ENCODE data around the gene LPIN2.
"Not testable (repeated sequence)": the region's sequence is repeated elsewhere in the genome, so short reads cannot be mapped to it uniquely, and the experiment has no call there.

Gene LPIN2

GRCh38 chr18:3005462-3005861 is 7.5 kb downstream of the LPIN2 start:
- no peak for DNase-seq

- DNase-seq: not testable (repeated sequence)
Observed at GRCh38 chr18:3003766-3004165, 9.2 kb downstream of the LPIN2 start.

DNA sequence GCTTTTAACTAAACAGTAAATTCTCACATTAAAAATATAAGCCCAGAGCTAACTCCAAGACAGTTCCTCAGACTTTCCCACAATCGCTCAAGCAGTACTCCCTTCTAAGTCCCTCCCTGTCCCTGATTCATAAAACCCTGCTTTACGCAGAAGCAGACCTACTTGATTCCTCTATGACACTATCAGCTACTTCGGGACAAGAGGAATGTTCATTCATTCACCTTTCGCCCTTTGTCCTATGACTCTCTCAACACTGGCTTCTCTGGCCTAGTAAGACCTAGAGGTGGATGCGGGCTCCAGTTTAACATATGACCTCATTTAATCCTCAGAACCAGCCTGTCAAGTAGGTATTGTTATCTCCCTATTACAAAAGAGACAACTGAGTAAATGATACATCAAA is 10.2 kb downstream of the LPIN2 start:
- DNase-seq: no peak

DNA sequence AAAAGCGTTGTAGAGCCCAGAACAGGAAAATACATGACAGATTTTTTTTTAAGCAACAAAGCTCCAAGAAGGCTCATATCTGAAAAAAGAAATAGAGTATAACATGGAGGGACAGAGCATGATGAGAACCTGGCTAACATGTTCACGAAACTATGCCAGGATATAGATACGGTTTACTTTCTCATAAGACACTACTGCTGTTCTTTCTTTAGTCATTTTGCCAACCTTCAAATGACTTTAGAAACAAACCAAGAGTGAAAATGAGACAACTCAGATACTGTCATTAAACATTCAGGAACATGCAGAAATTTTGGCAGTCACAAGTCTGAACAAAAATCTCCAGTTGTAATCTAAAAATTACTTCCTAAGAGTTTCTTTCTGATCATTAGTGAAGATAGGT is 14.3 kb downstream of the LPIN2 start:
- DNase-seq: no peak

- no peak for DNase-seq
Observed at GRCh38 chr18:2997846-2998564, 14.9 kb downstream of the LPIN2 start.

DNA sequence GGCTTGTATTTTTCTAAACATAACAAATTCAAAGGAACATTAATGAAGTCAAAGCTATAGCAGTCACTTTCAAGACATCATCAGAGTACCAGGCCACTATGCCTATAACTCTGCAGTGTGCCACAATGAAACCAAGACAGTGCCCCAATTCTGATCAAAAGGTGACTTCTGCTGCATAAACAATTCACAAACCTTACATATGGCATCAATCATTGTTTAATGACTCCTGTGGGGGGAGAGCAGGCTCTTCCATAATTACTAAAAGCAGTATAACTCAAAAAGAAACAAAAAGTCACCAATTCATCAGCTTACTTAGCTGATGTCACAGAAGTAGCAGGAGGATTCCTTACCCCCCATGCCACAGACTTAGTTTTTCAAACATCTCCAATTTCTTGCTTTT is 15.5 kb downstream of the LPIN2 start:
- DNase-seq: no peak

GRCh38 chr18:2994603-2995432 is 18.1 kb downstream of the LPIN2 start:
- peak; percentile 61 for DNase-seq

DNA sequence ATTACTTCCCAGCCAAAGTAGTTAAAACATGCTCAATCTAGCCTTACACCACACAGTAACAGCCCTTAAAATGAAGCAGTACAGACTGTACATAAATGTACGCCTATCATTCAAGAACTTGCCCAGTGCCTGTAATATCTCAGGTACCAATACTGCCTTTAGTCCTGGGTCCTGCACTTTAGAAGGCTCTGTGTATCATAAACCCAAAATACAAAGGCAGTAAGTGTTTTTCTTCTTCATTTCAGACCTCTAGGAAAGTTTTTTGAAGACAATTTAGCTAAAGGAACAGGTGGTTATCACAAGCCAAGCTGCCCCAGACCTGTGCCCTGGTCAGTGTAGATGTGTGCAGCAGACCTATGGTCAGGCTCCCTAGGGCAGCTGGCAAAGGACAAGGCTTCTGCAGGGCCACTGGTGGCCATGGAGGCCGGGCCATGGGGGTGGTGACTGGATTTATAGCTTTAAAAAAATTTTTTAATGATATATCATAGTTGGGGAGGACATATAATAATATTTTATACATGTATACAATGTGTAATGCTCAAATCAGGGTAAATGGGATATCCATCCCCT is 18.8 kb downstream of the LPIN2 start:
- no peak for DNase-seq

DNA sequence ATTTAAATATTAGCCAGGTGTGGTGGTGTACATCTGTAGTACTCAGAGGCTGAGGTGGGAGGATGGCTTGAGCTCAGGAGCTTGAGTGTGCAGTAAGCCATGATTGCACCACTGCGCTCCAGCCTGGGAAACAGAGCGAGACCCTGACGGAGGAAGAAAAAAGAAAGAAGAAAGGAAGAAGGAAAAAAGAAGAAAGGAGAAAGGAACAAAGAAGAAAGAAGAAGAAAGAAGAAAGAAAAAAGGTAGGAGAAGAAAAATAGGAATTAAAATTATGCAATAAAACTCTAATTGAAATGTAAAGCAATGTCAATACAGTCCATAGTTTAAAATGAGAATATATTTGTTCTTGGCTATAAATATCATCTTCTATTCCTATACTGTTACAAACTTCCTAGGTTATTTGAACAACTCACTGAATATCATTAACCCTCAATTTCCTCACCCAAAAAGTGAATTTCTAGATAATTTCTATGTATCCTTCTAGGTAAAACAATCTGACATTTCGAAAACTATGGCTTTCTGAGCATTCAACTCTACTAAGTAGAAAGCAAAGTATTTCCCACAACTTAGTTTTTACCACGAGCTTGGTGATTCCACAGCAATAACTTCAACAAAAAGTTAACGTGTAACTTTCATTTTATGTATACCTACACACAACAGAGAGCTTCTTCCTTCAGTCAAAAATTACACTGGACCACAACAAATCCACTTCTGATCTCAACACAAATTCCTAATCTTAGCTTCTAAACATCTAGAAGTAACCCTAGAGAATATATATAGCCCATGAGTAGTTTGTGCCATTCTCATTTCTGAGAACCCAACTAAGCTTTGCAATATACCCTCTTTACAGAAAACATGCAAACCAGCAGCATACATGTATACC is 19.7 kb downstream of the LPIN2 start:
- no peak for DNase-seq

GRCh38 chr18:2990956-2991640 is 21.8 kb downstream of the LPIN2 start:
- no peak for DNase-seq

DNA sequence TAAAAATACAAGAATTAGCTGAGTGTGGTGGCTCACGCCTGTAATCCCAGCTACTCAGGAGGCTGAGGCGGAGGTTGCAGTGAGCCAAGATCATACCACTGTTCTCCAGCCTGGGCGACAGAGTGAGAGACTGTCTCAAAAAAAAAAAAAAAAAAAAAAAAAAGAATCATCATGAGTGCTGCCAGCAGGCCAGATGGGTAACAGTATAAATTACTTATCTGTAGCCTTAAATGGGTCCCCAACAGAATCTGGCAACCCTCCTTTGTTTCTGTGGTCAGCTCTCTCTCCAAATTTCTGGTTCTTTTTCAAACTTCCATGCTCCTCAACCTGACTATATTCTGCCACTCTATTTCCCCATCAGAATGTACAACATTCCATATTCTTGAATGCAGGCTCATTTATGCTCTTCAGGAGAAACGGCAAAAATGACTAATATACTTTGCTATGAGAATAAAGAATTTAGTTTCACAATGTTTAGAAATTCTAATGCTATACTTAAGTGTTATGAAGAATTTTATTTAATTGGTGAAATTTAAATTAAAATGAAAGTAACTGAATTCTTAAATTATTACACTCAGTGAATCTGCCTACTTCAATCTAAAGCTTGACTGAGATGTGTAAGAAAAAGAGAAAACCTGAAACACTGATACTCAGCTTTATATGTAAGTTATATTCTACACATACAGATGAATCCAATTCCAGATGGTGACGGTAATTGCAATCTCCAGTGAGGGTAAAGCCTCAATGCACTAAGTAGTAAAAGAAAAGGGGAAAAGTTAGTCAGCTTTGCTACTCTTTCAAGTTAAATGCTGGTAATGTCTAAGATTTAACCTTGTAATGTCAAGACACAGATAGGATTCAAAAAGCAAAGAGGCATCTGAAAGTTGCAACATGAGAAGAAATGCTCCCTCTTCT is 24.8 kb downstream of the LPIN2 start:
- DNase-seq: no peak

DNA sequence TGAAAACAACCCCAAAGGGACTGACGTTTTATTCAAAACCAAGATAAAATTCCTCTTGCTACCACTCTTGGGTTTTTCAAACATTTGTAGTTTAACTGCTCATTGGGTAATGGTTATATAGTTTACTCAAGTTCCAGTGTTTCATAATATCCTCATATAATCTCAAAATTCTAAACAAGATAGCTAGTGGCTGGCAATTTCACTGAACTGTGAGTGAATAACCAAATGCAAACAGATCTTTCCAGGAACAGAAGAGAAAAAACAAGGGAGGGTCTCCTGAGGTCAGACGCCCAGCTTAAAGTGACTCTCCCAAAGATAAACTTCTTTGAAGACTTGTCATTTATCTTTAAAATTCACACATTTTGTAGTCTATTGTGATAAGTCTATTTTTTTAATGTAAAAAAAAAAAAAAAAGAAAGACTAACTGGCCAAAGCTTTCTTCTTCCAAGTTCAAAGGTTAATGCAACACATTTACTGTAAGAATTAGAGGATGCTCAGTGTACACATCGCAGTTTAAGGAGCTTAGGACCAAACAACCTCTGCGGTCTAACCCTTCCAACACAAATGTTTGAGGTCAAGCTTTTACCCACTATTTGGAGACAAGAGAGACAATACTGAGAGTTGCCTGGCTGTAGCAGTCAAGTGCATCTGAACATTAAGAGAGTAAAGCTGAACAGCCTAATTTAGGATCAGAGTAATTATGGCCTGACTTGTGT is 26.6 kb downstream of the LPIN2 start:
- DNase-seq: no peak

DNA sequence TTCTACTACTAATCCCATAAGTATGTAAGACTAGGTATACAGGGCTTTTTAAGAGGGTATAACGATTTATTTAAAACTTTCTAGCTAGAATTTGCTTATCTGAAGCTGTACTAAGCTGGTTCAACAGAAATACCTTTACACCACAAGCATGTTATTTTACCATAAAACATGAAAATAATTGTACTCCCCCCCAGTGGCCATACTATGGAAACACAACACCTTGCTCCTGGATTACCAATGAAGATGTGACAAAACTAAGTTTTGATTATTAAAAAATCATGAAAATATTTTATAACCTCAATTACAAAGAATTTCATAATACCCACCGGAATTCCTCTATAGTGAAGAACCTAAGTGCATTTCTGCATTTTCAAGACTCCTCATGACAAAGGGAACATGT is 27.3 kb downstream of the LPIN2 start:
- no peak for DNase-seq

DNA sequence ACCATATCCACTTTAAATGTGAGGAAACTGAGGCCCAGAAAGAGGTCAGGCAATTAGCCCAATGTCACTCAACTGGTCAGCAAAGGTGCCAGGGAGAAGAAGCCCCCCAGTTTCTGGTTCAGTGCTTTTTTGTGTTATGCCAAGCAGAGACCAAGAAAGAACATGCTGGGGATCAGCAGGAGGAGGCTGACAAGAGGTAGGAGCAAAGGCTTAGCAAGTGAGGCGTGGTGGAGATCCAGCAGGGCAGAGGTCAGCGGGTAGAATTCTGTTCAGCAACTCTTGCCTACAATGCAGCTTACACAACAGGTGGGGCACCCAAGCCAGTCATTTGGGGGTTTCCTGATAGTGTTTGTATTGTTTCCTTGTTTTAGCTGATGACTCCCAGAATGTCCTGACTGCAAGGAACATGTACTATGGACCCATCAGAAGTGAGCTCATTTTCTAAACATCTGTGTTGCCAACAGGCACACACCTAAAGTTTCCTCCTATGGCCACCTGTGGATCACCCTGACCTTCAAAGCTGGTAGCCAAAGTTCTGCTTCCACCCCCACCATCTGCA is 28.2 kb downstream of the LPIN2 start:
- no peak for DNase-seq

DNA sequence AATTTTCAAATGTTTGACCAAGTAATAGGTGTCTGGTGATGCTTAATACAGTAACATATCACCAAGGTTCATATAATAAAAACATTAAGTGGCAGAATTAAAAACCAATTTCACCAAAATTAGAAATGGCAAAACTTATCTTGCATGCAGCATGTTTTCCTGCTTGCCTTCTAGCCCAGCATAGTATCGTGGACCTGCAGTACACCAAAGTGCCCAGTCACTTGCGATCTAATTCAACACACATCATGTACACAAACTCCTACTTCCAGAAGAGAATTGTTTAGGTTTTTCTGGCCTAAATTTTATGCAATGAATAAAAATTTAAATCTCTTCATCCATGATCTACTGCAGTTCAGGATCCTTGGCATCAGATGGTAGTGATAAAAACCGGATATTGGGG is 28.9 kb downstream of the LPIN2 start:
- DNase-seq: no peak

DNA sequence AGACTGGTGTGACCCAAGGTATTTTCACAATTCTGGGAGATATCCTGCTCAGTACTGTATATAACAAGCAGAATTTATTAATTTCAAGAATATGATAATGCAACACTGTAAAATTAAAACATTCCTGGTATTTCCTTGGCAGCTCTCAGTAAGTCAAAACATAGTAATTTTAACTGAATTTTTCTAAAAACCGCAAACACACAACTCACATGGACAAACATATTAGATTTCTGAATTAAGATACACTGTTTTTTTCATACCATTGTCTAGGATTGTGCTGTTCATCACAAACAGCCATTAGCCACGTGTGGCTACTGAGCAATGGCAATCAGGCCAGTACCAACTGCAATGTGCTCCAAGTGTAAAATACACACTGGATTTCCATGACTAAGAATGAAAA is 29.6 kb downstream of the LPIN2 start:
- DNase-seq: no peak

GRCh38 chr18:2982452-2983269 is 30.3 kb downstream of the LPIN2 start:
- DNase-seq: no peak

DNA sequence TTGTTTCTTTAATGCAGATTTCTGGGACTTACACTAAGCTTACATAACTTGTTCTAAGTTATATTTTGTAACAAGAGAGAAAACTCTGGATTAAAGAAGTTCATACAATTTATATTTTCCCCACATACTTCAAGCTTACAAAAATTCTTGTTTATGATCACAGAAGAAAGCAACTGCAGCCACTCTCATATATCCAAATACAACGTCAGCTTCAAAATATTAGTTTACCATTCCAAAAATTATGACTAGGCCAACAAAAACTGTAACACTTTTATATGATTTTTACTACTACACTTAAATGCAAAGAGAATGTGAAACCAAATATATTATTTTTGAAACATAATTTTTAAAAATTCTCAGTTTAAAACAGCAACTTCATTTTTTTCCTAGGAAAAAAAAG is 30.9 kb downstream of the LPIN2 start:
- DNase-seq: no peak

- no peak for DNase-seq
Observed at GRCh38 chr18:2981212-2981728, 31.7 kb downstream of the LPIN2 start.

All from effector CD4-positive, alpha-beta T cell (primary cell).